ENCODE measurements around the gene SMC1B. TPM values are rescaled to one million over a fixed set of nuclear protein-coding genes. Genes with fewer than 3 reads are reported as not detected.

The SMC1B gene
- total and polyA plus RNA-seq, 2 of the 8 experiments (the other 6 are each of a cell fraction or from before 2014, with no cell fraction given) = 0.02 TPM; not detected in 1

DNA sequence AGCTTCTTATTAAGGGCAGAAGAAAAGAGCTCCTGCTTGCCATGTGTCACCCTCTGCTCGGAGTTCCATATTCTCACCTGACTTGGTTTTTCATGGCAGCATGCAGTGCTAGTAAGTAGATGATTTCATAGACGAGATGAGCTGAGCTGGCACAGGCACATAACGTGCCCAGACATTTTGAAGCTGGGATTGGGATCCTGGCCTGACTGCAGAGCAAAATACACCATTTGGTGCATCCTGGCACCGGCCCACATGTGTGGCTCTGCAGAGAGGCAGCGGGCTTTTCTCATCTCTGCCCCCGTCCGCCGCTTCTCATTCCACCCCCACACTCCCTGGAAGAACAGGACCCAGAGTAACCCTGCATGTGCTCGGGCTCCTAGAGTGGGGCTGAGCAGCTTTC lies 78.9 kb downstream of the SMC1B start:
- Histone ChIP-seq H2BK20ac (ENCODE audit: low read length) (no peak overlapping the region), H3K18ac (ENCODE audit: extremely low read depth, low read length) (no peak overlapping the region), H2AFZ (ENCODE audit: low read length) (no peak overlapping the region), H3K23me2 (ENCODE audit: low read depth, low read length) (no peaks in the 10 kb centered on the region), H3K4ac (replicated peaks; ENCODE audit: insufficient read length, low read depth, low read length) (no peak overlapping the region), H3K4me3 (ENCODE audit: extremely low read depth in 1 of 4, insufficient read depth in 2 of 4, low read depth in 3 of 4, low read length in 4 of 4) (no peak overlapping the region), H3K14ac (ENCODE audit: insufficient read length) (no peak overlapping the region), H3K4me1 (replicated peaks in 1 of 4; ENCODE audit: control insufficient read depth in 3 of 4, insufficient read depth in 4 of 4, low read length in 3 of 4) (no peaks in the 10 kb centered on the region), H4K20me1 (replicated peaks in 1 of 2; ENCODE audit: control insufficient read depth in 1 of 2, insufficient read depth in 2 of 2, low read length in 2 of 2) (peaks cover 0 to 3% of the 10 kb centered on the region in 2 experiments), H3K27me3 (replicated peaks in 1 of 4; ENCODE audit: control insufficient read depth in 3 of 4, extremely low read depth in 1 of 4, insufficient read depth in 3 of 4, low read length in 3 of 4) (no peaks in the 10 kb centered on the region), H3K79me2 (ENCODE audit: control insufficient read depth in 1 of 2, insufficient read depth in 2 of 2, low read length in 2 of 2) (no peaks in the 10 kb centered on the region), H3K9me3 (ENCODE audit: insufficient read depth in 2 of 2, low read depth in 1 of 2, low read length in 1 of 2) (no peaks in the 10 kb centered on the region), H3K36me3 (ENCODE audit: control insufficient read depth in 2 of 4, insufficient read depth in 4 of 4, low read length in 3 of 4) (peaks cover 0 to 8% (median under 1%) of the 10 kb centered on the region in 4 experiments; a peak in 5 of 8 replicates), H4K8ac (ENCODE audit: extremely low read depth, insufficient read depth, low read length) (no peak overlapping the region), H3K4me2 (ENCODE audit: insufficient read depth in 1 of 2, low read depth in 2 of 2, low read length in 2 of 2) (no peak overlapping the region), H3K23ac (ENCODE audit: insufficient read length) (no peak overlapping the region), H2AK5ac (ENCODE audit: low read depth, low read length) (no peak overlapping the region), H4K5ac (ENCODE audit: insufficient read length, low read depth, low read length) (no peak overlapping the region), H3K27ac (ENCODE audit: low read depth, low read length) (no peak overlapping the region), H2BK120ac (replicated peaks; ENCODE audit: low read depth, low read length) (no peak overlapping the region), H4K91ac (replicated peaks; ENCODE audit: insufficient read length, low read length) (no peak overlapping the region), H3K9ac (replicated peaks in 1 of 4; ENCODE audit: extremely low read depth in 1 of 4, low read depth in 3 of 4, low read length in 3 of 4) (no peak overlapping the region), H2BK5ac (ENCODE audit: low read depth, low read length) (no peak overlapping the region), H3K56ac (replicated peaks; ENCODE audit: insufficient read length, low read depth, low read length) (no peak overlapping the region), H2BK15ac (ENCODE audit: low read length) (no peak overlapping the region), H3K79me1 (ENCODE audit: low read depth, low read length) (no peaks in the 10 kb centered on the region), H2BK12ac (ENCODE audit: low read depth, low read length) (no peak overlapping the region)
- no peak for DNase-seq (ENCODE audit: low read depth in 1 of 2, low spot score in 2 of 2)
- CTCF ChIA-PET (ENCODE audit: partially characterized antibody) = interaction anchor here (0.9 to 3.6 kb wide), 18 partner anchors 11 to 220 kb away, joined by 3 to 19 read pairs (median 4); partner anchors contain the start of genes RIBC2 and SMC1B
- whole genome bisulfite sequencing, 2 experiments (ENCODE audit: extremely low coverage in 1 of 2, insufficient coverage in 1 of 2, insufficient read length in 1 of 2, insufficient replicate concordance in 2 of 2, low coverage in 1 of 2, low lambda C conversion rate in 2 of 2, missing lambda C conversion rate in 1 of 2) = 93% methylated on average over 9 of the region's 9 CpGs; no CpG with 5 or more reads in 1 of the 2 experiments
- FAIRE-seq = no peak
- no peak for TF ChIP-seq GABPA (IDR thresholded peaks at IDR 0.05; ENCODE audit: borderline replicate concordance, insufficient read depth, low read length)
- TF ChIP-seq, protein P1, sequence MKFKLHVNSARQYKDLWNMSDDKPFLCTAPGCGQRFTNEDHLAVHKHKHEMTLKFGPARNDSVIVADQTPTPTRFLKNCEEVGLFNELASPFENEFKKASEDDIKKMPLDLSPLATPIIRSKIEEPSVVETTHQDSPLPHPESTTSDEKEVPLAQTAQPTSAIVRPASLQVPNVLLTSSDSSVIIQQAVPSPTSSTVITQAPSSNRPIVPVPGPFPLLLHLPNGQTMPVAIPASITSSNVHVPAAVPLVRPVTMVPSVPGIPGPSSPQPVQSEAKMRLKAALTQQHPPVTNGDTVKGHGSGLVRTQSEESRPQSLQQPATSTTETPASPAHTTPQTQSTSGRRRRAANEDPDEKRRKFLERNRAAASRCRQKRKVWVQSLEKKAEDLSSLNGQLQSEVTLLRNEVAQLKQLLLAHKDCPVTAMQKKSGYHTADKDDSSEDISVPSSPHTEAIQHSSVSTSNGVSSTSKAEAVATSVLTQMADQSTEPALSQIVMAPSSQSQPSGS (IDR thresholded peaks at IDR 0.05; ENCODE audit: low read length) = no peak
- TF ChIP-seq, protein P2, sequence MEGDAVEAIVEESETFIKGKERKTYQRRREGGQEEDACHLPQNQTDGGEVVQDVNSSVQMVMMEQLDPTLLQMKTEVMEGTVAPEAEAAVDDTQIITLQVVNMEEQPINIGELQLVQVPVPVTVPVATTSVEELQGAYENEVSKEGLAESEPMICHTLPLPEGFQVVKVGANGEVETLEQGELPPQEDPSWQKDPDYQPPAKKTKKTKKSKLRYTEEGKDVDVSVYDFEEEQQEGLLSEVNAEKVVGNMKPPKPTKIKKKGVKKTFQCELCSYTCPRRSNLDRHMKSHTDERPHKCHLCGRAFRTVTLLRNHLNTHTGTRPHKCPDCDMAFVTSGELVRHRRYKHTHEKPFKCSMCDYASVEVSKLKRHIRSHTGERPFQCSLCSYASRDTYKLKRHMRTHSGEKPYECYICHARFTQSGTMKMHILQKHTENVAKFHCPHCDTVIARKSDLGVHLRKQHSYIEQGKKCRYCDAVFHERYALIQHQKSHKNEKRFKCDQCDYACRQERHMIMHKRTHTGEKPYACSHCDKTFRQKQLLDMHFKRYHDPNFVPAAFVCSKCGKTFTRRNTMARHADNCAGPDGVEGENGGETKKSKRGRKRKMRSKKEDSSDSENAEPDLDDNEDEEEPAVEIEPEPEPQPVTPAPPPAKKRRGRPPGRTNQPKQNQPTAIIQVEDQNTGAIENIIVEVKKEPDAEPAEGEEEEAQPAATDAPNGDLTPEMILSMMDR (IDR thresholded peaks at IDR 0.05; ENCODE audit: control extremely low read depth in 1 of 3, insufficient read depth in 1 of 3, low read depth in 1 of 3, low read length in 3 of 3) = no peak
- TF ChIP-seq JUN (IDR thresholded peaks at IDR 0.05; ENCODE audit: low read depth, low read length) = no peak
- TF ChIP-seq TEAD4 (IDR thresholded peaks at IDR 0.05; ENCODE audit: low read depth, low read length) = no peak
- TF ChIP-seq CHD2 (IDR thresholded peaks at IDR 0.05; ENCODE audit: low read length) = no peak
- TF ChIP-seq, protein P3, sequence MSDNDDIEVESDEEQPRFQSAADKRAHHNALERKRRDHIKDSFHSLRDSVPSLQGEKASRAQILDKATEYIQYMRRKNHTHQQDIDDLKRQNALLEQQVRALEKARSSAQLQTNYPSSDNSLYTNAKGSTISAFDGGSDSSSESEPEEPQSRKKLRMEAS (IDR thresholded peaks at IDR 0.05) = no peak
- no peak for TF ChIP-seq RBBP5 (IDR thresholded peaks at IDR 0.05; ENCODE audit: borderline replicate concordance, low read depth, low read length)
- TF ChIP-seq SRF (IDR thresholded peaks at IDR 0.05; ENCODE audit: low read depth, low read length) = no peak
- no peak for TF ChIP-seq PHF8 (conservative IDR thresholded peaks at IDR 0.05; ENCODE audit: low read depth, low read length)
- POLR2A ChIA-PET (ENCODE audit: partially characterized antibody) = no interaction called here
